HepG2 (cell line): ENCODE measurements around the gene CHRM5. TPM values are rescaled to one million over a fixed set of nuclear protein-coding genes. Genes with fewer than 3 reads are reported as not detected.
A peak's percentile ranks its signal among the peaks of the same experiment; 100 is the strongest.

ENCODE experiments used
- ATAC-seq: fragments of 200-7000 bp; cut with Tn5 transposase; 3 replicates; pipeline ENCODE4 v1.9.1; 2020; ENCODE audit warnings: mild to moderate bottlenecking, moderate library complexity
- BruUV-seq: library from RNA; stranded (reverse); fragments of 400-500 nt; replicated peaks from 2 replicates; lab custom pipeline; 2021; lab: Mats Ljungman, UMichigan
- CTCF ChIA-PET: fragments of 300-600 bp; formaldehyde crosslinking; extraction: SDS; loops from one replicate; lab custom pipeline; 2021; ENCODE audit warnings: low total read pairs, inconsistent platforms, low intra/inter-chr PET ratio; lab: Yijun Ruan, JAX
- POLR2A ChIA-PET: fragments of 350-600 bp; sonication (Branson Sonifier 250); formaldehyde crosslinking; loops from one replicate; lab custom pipeline; 2020; ENCODE audit warnings: antibody characterized with exemption, inconsistent platforms; lab: Yijun Ruan, JAX
- DNase-seq: peaks from one replicate; pipeline ENCODE4 v3.0.0-alpha.2; 2015; ENCODE audit warnings: low spot score
- FAIRE-seq: peaks from 3 replicates; lab custom pipeline; 2011; peaks lifted over from hg19 to GRCh38; lab: Jason Lieb, UNC
- H2AFZ ChIP-seq: one replicate; pipeline ENCODE4 v1.6.1; 2011; ENCODE audit warnings: low read length, inconsistent platforms
- H3K27ac ChIP-seq: fragments of 300-600 bp; 3 replicates; pipeline ENCODE4 v1.8.0; 2011; ENCODE audit warnings: mixed run types, mild to moderate bottlenecking, mixed read lengths, low read length, inconsistent platforms; ENCODE audit not compliant: insufficient read depth; ENCODE audit errors: extremely low read length
- H3K27me3 ChIP-seq, 2 experiments: fragments of 200-600 bp in 1 of 2; 2 replicates in 1 of 2; 3 replicates in 1 of 2; pipeline versions ENCODE4 v1.6.0 to v1.8.0; 2011; ENCODE audit warnings: low read length in 2 of 2, mild to moderate bottlenecking in 2 of 2, moderate library complexity in 2 of 2, inconsistent platforms in 1 of 2; ENCODE audit not compliant: insufficient read depth in 2 of 2, control insufficient read depth in 1 of 2
- H3K36me3 ChIP-seq, 2 experiments: fragments of 200-600 bp in 1 of 2; replicated peaks in 1 of 2; 2 replicates in 1 of 2; 3 replicates in 1 of 2; pipeline versions ENCODE4 v1.5.1 to v1.8.0; 2011; ENCODE audit warnings: low read length in 2 of 2, inconsistent platforms in 1 of 2; ENCODE audit not compliant: insufficient read depth in 2 of 2, control insufficient read depth in 1 of 2
- H3K4me1 ChIP-seq: 2 replicates; pipeline ENCODE4 v1.5.1; 2012; ENCODE audit warnings: low read length, inconsistent platforms; ENCODE audit not compliant: insufficient read depth
- H3K4me2 ChIP-seq: 2 replicates; pipeline ENCODE4 v1.6.0; 2011; ENCODE audit warnings: low read depth, low read length, inconsistent platforms
- H3K4me3 ChIP-seq, 3 experiments: fragments of 200-600 bp in 1 of 3; sonication (generic), shearing (Covaris generic) in 1 of 3; replicated peaks in 1 of 3; 2 replicates each; pipeline ENCODE4 v1.5.1; 2011 to 2016; ENCODE audit warnings: low read length in 3 of 3, inconsistent platforms in 2 of 3, low read depth in 2 of 3, mild to moderate bottlenecking in 2 of 3, control low read depth in 1 of 3, mixed read lengths in 1 of 3; ENCODE audit not compliant: insufficient read depth in 1 of 3
- H3K79me2 ChIP-seq: one replicate; pipeline ENCODE4 v1.6.1; 2011; ENCODE audit warnings: low read length, inconsistent platforms; ENCODE audit not compliant: insufficient read depth
- H3K9ac ChIP-seq: 2 replicates; pipeline ENCODE4 v1.6.0; 2011; ENCODE audit warnings: mild to moderate bottlenecking, low read depth, low read length, inconsistent platforms; ENCODE audit not compliant: insufficient read depth
- H3K9me3 ChIP-seq: 2 replicates; pipeline ENCODE4 v1.5.1; 2012; ENCODE audit warnings: mild to moderate bottlenecking, low read length
- H4K20me1 ChIP-seq: 2 replicates; pipeline ENCODE4 v1.6.0; 2011; ENCODE audit warnings: inconsistent platforms, mild to moderate bottlenecking, low read length, moderate library complexity; ENCODE audit not compliant: insufficient read depth
- CENPBD1 ChIP-seq: sonication (generic); formaldehyde crosslinking; IDR thresholded peaks from 2 replicates; pipeline ENCODE4 v1.8.0; 2022; ENCODE audit warnings: missing genetic modification reagents, low read depth, mild to moderate bottlenecking, borderline replicate concordance
- CTCF ChIP-seq: sonication (generic); formaldehyde crosslinking; IDR thresholded peaks from 2 replicates; pipeline ENCODE4 v1.5.0; 2020; ENCODE audit warnings: mild to moderate bottlenecking, missing genetic modification reagents, moderate library complexity
- ERF ChIP-seq: IDR thresholded peaks from 2 replicates; pipeline ENCODE4 v1.6.1; 2018; ENCODE audit warnings: missing biosample characterization, missing genetic modification reagents
- FOXO4 ChIP-seq: sonication (generic); formaldehyde crosslinking; conservative IDR thresholded peaks from 2 replicates; pipeline ENCODE4 v1.8.1; 2023; ENCODE audit warnings: missing genetic modification reagents
- KDM5B ChIP-seq: sonication (generic); formaldehyde crosslinking; IDR thresholded peaks from 2 replicates; pipeline ENCODE4 v1.4.0; 2020; ENCODE audit warnings: missing genetic modification reagents, mild to moderate bottlenecking, borderline replicate concordance
- NONO ChIP-seq, 2 experiments: fragments of 450-650 bp in 1 of 2; sonication (generic) in 1 of 2; formaldehyde crosslinking in 1 of 2; IDR thresholded peaks in 1 of 2; conservative IDR thresholded peaks in 1 of 2; 2 replicates each; pipeline versions ENCODE4 v1.6.1 to v1.8.0; 2017 to 2022; ENCODE audit warnings: mild to moderate bottlenecking in 1 of 2, missing genetic modification reagents in 1 of 2, moderate library complexity in 1 of 2
- RFX5 ChIP-seq: IDR thresholded peaks from 2 replicates; pipeline ENCODE4 v1.6.1; 2011; ENCODE audit warnings: low read depth, low read length, improper control_type of control experiment
- RFXANK ChIP-seq: IDR thresholded peaks from 2 replicates; pipeline ENCODE4 v1.6.1; 2016
- SMC3 ChIP-seq: IDR thresholded peaks from 2 replicates; pipeline ENCODE4 v1.6.1; 2011; ENCODE audit warnings: low read length, improper control_type of control experiment
- STAG1 ChIP-seq: sonication (generic); formaldehyde crosslinking; IDR thresholded peaks from 2 replicates; pipeline ENCODE4 v1.4.0; 2020; ENCODE audit warnings: missing genetic modification reagents
- TFDP1 ChIP-seq: IDR thresholded peaks from 2 replicates; pipeline ENCODE4 v1.6.1; 2016; ENCODE audit warnings: missing compliant biosample characterization, missing genetic modification reagents, borderline replicate concordance
- THRA ChIP-seq: sonication (generic); formaldehyde crosslinking; IDR thresholded peaks from 2 replicates; pipeline ENCODE4 v1.4.0; 2020; ENCODE audit warnings: missing genetic modification reagents, borderline replicate concordance
- ZNF251 ChIP-seq: sonication (generic); formaldehyde crosslinking; IDR thresholded peaks from 2 replicates; pipeline ENCODE4 v1.9.0; 2021; ENCODE audit warnings: mild to moderate bottlenecking, missing genetic modification reagents
- ZNF451 ChIP-seq: sonication (generic); formaldehyde crosslinking; IDR thresholded peaks from 2 replicates; pipeline ENCODE4 v1.5.0; 2020; ENCODE audit warnings: mild to moderate bottlenecking, missing genetic modification reagents
- ZNF7 ChIP-seq: IDR thresholded peaks from 2 replicates; pipeline ENCODE4 v1.6.1; 2016; ENCODE audit warnings: missing biosample characterization, missing genetic modification reagents
- ZNF703 ChIP-seq: sonication (generic); formaldehyde crosslinking; IDR thresholded peaks from 2 replicates; pipeline ENCODE4 v1.5.1; 2020; ENCODE audit warnings: missing genetic modification reagents, mild to moderate bottlenecking, moderate library complexity, borderline replicate concordance
- ZNF709 ChIP-seq: sonication (generic); formaldehyde crosslinking; IDR thresholded peaks from 2 replicates; pipeline ENCODE4 v1.5.0; 2020; ENCODE audit warnings: mild to moderate bottlenecking, missing genetic modification reagents
- ZNF878 ChIP-seq: sonication (generic); formaldehyde crosslinking; IDR thresholded peaks from 2 replicates; pipeline ENCODE4 v1.8.1; 2023; ENCODE audit warnings: mild to moderate bottlenecking, missing genetic modification reagents, moderate library complexity
- WGBS: methylation state at CpG from one replicate; pipeline ENCODE4 v1.1.6; 2017; ENCODE audit warnings: low lambda C conversion rate; 5-methylcytosine and 5-hydroxymethylcytosine counted together
- in situ Hi-C: cut with HindIII; loops from 2 replicates; pipeline ENCODE4 v1.10.0; 2017; ENCODE audit warnings: low pct_unique_long_range_greater_than_20kb; ENCODE audit not compliant: extremely low pct_ligation_motif_present
- intact Hi-C: fragments of 100-400 bp; cut with micrococcal nuclease; formaldehyde crosslinking; loops from one replicate; pipeline ENCODE4 v1.10.0; 2022; ENCODE audit not compliant: unreplicated experiment
- polyA plus RNA-seq, 8 experiments: library from polyadenylated mRNA; depleted of rRNA in 3 of 8; stranded (reverse) in 7 of 8; unstranded in 1 of 8; fragments of >200 nt; fragmentation: Illumina TruSeq in 4 of 8; extraction: Trizol in 4 of 8; gene quantifications; 2 replicates each; pipeline versions ENCODE4 v1.2.1 to v1.2.3, GENCODE V29; 2011 to 2016; ENCODE audit warnings: low read depth in 4 of 8, missing spikeins in 1 of 8, mixed read lengths in 1 of 8; ENCODE audit not compliant: insufficient read depth in 1 of 8
- total RNA-seq, 5 experiments: library from RNA; depleted of rRNA; stranded (reverse); fragments of >200 nt; fragmentation: Illumina TruSeq; extraction: Trizol; gene quantifications; 2 replicates each; pipeline ENCODE4 v1.2.3, GENCODE V29; 2016; ENCODE audit warnings: low read depth in 1 of 5

Gene CHRM5
- total and polyA plus RNA-seq, 2 of the 13 experiments (the other 11 are each of a cell fraction or from before 2014, with no cell fraction given), result not detected

GRCh38 chr15:33994005-33994615 lies 25.8 kb downstream of the CHRM5 start:
- Histone ChIP-seq H2AFZ (no peak overlapping the region), H3K36me3 (no peaks in the 10 kb centered on the region), H3K9me3 (no peaks in the 10 kb centered on the region), H3K9ac (no peak overlapping the region), H3K4me3 (no peak overlapping the region), H3K4me1 (no peaks in the 10 kb centered on the region), H3K4me2 (no peak overlapping the region), H4K20me1 (no peaks in the 10 kb centered on the region), H3K27me3 (no peaks in the 10 kb centered on the region), H3K79me2 (no peaks in the 10 kb centered on the region), H3K27ac (no peak overlapping the region)
- CTCF ChIA-PET, result interaction anchor here (1.7 kb wide), 1 partner anchor 259 kb away, joined by 7 read pairs; no protein-coding TSS in a partner anchor
- intact Hi-C loops, result loop anchor here (1.0 kb wide), 1 partner anchor 259 kb away; no protein-coding TSS in a partner anchor
- ATAC-seq, result peak; percentile 88
- BruUV-seq, result no TSS peak
- 64% methylated on average over 9 of the region's 9 CpGs for WGBS
- peak; percentile 71 for FAIRE-seq
- POLR2A ChIA-PET, result no interaction called here
- in situ Hi-C loops, result loop anchor here (10.0 to 25.0 kb wide), 2 partner anchors 259 to 757 kb away; no protein-coding TSS in a partner anchor
- peak; percentile 45 for DNase-seq
- TF ChIP-seq NONO (IDR thresholded peaks at IDR 0.05), result no peak
- TF ChIP-seq NONO (CRISPR knock-in tag; conservative IDR thresholded peaks at IDR 0.05), result no peak
- no peak for TF ChIP-seq ZNF7
- no peak for TF ChIP-seq THRA (CRISPR knock-in tag)
- no peak for TF ChIP-seq ZNF451 (CRISPR knock-in tag)
- TF ChIP-seq ZNF709 (CRISPR knock-in tag), result no peak
- no peak for TF ChIP-seq ZNF251
- TF ChIP-seq CTCF (CRISPR knock-in tag), result peak; percentile 82
- no peak for TF ChIP-seq RFXANK
- TF ChIP-seq RFX5, result no peak
- TF ChIP-seq SMC3, result peak; percentile 60
- TF ChIP-seq ZNF878 (CRISPR knock-in tag), result no peak
- TF ChIP-seq ERF (CRISPR knock-in tag), result no peak
- no peak for TF ChIP-seq KDM5B (CRISPR knock-in tag)
- TF ChIP-seq ZNF703 (CRISPR knock-in tag), result no peak
- TF ChIP-seq STAG1, result peak; percentile 78
- no peak for TF ChIP-seq FOXO4 (CRISPR knock-in tag)
- no peak for TF ChIP-seq CENPBD1
- TF ChIP-seq TFDP1 (CRISPR knock-in tag), result no peak
